Gastroesophageal sphincter (tissue), 3 donors: ENCODE measurements around the gene FGGY.

Experiments used
- CTCF ChIP-seq, 4 experiments: fragments of 200-600 bp in 2 of 4; fragments of 450-650 bp in 2 of 4; sonication (generic) in 1 of 4; IDR thresholded peaks; one replicate each; pipeline ENCODE4 v1.5.1; 2017 to 2019; ENCODE audit warnings: antibody characterized with exemption in 4 of 4, mild to moderate bottlenecking in 2 of 4, moderate library complexity in 2 of 4
- EP300 ChIP-seq: sonication (generic); formaldehyde crosslinking; IDR thresholded peaks from one replicate; pipeline ENCODE4 v1.6.1; 2017; ENCODE audit warnings: antibody characterized with exemption, mild to moderate bottlenecking
- POLR2A ChIP-seq, 2 donors: fragments of 450-650 bp; IDR thresholded peaks; one replicate each; pipeline ENCODE4 v1.6.1; 2017; ENCODE audit warnings: antibody characterized with exemption in 2 of 2, mild to moderate bottlenecking in 2 of 2, moderate library complexity in 1 of 2
- POLR2AphosphoS5 ChIP-seq: sonication (generic); formaldehyde crosslinking; IDR thresholded peaks from one replicate; pipeline ENCODE4 v1.6.1; 2017; ENCODE audit warnings: antibody characterized with exemption

DNA sequence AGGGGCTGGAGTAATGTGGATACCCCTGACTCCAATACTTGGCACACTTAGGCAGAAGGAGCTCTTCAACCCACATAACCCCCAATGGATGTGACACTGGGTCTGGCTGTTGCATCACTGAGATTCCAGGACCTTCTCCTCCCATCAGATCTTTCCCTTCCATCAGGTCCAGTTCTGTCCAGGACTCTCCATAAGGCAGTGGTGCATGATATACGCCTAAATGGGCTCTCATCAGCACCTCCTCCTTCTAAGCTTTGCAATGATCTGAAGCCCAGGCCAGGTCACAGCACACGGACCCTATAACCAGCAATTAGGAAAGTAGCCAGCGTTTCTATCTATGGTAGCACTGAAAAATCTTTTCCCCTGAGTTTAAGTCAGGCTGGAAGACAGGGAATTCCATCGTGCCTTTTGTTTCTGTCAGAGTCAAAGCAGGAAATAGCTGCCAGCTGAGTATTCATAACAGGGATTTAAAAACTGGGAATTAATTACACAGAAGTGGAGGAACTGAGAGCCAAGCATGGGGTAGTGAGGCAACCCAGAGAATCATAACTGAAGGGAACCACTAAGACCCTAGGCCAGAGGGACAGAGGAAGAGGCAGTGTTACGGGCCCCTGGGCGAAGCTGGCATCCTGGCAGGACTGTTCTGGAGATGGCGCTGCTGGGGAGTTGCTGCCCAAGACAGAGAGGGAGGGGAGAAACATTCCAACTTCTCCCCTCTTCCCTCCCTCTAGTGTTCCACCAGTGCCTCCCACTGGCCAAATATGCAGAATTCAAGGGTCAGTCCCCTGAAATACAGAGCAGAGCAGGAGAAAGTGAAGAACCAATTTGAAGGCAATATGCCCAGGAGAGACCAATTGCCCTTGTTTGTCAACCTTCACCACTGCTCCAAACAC lies 480.3 kb downstream of the FGGY start:
- TF ChIP-seq CTCF (IDR thresholded peaks at IDR 0.05) (no peak), POLR2A (IDR thresholded peaks at IDR 0.05) (no peak), EP300 (no peak), POLR2AphosphoS5 (no peak)
